Activated T-cell treated with anti-CD3 and anti-CD28 coated beads, Interleukin-2, amount 50 U/mL, for 48 hours (primary cell): ENCODE data around the gene GPATCH2L.

Source experiments
- DNase-seq, 2 experiments: peaks; one replicate each; pipeline ENCODE4 v3.0.0-alpha.2; 2020

The GPATCH2L gene

DNA sequence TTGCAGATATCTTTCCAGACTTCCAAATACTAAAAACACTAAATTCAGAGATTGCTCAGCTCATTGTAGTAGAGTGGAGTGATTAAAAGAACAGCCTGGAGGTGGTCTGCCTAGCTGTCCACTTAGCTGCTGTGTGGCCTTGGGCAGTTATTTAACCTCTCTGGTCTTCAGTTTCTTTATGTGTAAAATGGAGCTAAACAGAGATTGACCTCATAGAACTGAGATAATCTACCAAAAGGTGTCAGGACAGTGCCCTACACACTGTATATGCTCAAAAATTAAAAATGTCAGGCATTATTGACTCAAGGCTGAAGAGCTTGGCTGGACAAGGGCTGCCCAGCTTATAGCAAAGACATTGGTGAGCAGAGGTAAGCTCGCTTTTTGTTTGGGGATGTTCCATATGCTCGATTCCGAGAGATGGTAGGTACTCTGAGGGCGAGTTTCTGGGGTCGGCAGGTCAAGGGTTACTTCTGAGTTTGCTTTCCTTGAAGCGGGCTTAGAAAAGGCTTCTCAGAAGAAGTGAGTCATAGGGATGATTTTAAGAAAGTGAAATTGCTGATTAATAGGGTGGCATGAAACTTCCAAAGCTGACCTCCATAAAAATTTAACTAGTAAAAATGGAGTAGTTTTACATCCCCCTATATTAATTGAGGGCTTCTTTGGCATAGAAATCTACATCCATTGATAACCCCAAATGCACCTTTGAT, 107.5 kb downstream of the GPATCH2L start:
- DNase-seq: no peak

DNA sequence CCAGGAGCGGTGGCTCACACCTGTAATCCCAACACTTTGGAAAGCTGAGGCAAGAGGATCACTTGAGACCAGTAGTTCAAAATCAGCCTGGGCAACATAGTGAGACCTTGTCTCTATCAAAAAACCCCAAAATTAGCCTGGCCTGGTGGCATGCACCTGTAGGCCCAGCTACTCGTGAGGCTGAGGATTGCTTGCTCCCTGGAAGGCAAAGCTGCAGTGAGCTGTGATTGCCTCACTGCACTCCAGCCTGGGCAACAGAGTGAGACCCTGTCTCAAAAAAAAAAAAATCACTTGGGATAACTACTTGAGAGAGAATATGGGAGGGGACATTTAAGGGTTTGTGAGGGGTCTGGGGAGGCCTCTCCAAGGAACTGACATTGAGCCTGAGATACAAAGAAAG, 109.0 kb downstream of the GPATCH2L start:
- no peak for DNase-seq

DNA sequence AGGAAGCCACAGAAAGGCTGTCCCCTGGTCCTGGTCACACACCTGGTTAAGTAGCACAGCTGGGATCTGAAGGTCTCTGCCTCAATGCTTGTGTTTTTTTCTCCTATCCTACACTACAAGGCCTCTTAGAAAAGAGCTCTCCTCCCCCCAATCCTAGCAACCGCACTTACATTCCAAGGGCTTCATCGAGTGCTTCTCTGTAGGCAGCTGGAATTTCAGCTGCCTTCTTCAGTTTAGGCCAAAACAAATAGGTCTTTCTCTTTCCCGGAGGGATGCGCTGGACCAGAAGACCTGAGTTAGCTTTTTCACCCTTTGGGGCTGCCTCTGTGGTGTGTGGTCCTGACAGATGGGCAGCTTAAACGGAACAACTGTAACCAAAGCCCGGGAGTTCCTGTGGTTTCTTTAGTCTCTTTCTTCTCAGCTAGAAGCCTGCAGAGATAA, 109.7 kb downstream of the GPATCH2L start:
- DNase-seq: no peak

DNA sequence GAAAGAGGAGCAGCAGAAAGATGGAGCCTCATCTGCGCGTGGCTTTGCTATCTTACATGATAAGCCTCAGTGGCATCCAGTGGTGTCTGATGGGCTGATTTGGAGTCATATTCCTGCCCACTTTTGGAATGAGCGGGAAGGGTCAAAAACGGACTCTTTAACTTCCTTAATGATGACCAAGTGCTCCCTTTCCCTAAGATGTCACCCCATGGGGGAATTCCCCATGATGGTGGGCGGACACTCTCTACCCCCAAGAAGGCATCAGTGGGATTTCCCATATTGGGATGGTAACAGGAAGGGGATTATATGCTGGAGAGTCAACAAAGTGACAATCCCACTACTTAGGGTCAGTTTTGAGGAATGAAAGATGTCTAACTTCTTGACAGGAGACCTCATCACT, 110.9 kb downstream of the GPATCH2L start:
- no peak for DNase-seq
